ENCODE results near the gene ZNF592.

ZNF592 gene

GRCh38 chr15:84840741-84841429 lies 92.5 kb downstream of the ZNF592 start:
- Histone ChIP-seq H3F3A (ENCODE audit: insufficient read depth, low read length) (no peaks in the 10 kb centered on the region), H3K9me3 (ENCODE audit: low read length) (no peaks in the 10 kb centered on the region), H3K79me2 (ENCODE audit: insufficient read depth, low read length) (no peaks in the 10 kb centered on the region), H3K9ac (ENCODE audit: low read length) (no peak overlapping the region), H4K20me1 (ENCODE audit: insufficient read depth, low read length) (no peaks in the 10 kb centered on the region), H3K36me3 (ENCODE audit: insufficient read depth, low read length) (no peaks in the 10 kb centered on the region), H3K27ac (ENCODE audit: low read depth, low read length, poor library complexity, severe bottlenecking) (no peak overlapping the region), H2AFZ (ENCODE audit: low read length) (no peak overlapping the region), H3K4me1 (ENCODE audit: insufficient read depth, low read length, severe bottlenecking) (no peaks in the 10 kb centered on the region), H3K9me2 (ENCODE audit: low read depth, low read length) (no peaks in the 10 kb centered on the region), H3K4me2 (ENCODE audit: low read length) (no peak overlapping the region), H3K27me3 (ENCODE audit: insufficient read depth, low read length) (no peaks in the 10 kb centered on the region), H3K4me3 (ENCODE audit: low read depth, low read length, poor library complexity, severe bottlenecking) (no peak overlapping the region)
- TF ChIP-seq CTCF (IDR thresholded peaks at IDR 0.05; ENCODE audit: low read length): no peak
- TF ChIP-seq EZH2 (IDR thresholded peaks at IDR 0.05; ENCODE audit: borderline replicate concordance, low read length): no peak

GRCh38 chr15:84842781-84843180 lies 94.4 kb downstream of the ZNF592 start:
- H3K4me1 ChIP-seq (ENCODE audit: insufficient read depth, low read length, severe bottlenecking): no peaks in the 10 kb centered on the region
- H3K4me2 ChIP-seq (ENCODE audit: low read length): no peak overlapping the region
- no peaks in the 10 kb centered on the region for H3F3A ChIP-seq (ENCODE audit: insufficient read depth, low read length)
- no peaks in the 10 kb centered on the region for H3K36me3 ChIP-seq (ENCODE audit: insufficient read depth, low read length)
- H3K27me3 ChIP-seq (ENCODE audit: insufficient read depth, low read length): no peaks in the 10 kb centered on the region
- H4K20me1 ChIP-seq (ENCODE audit: insufficient read depth, low read length): no peaks in the 10 kb centered on the region
- H3K9me2 ChIP-seq (ENCODE audit: low read depth, low read length): no peaks in the 10 kb centered on the region
- H3K27ac ChIP-seq (ENCODE audit: low read depth, low read length, poor library complexity, severe bottlenecking): no peak overlapping the region
- no peak for TF ChIP-seq CTCF (IDR thresholded peaks at IDR 0.05; ENCODE audit: low read length)
- TF ChIP-seq EZH2 (IDR thresholded peaks at IDR 0.05; ENCODE audit: borderline replicate concordance, low read length): no peak
- peaks cover 5% of the 10 kb centered on the region; the same call in 1 of the 2 replicates for H3K9me3 ChIP-seq (ENCODE audit: low read length)
- no peaks in the 10 kb centered on the region for H3K79me2 ChIP-seq (ENCODE audit: insufficient read depth, low read length)
- no peak overlapping the region for H3K9ac ChIP-seq (ENCODE audit: low read length)
- H3K4me3 ChIP-seq (ENCODE audit: low read depth, low read length, poor library complexity, severe bottlenecking): no peak overlapping the region
- H2AFZ ChIP-seq (ENCODE audit: low read length): no peak overlapping the region

- H3K27me3 ChIP-seq (ENCODE audit: insufficient read depth, low read length): no peaks in the 10 kb centered on the region
- no peaks in the 10 kb centered on the region for H3F3A ChIP-seq (ENCODE audit: insufficient read depth, low read length)
- H3K4me3 ChIP-seq (ENCODE audit: low read depth, low read length, poor library complexity, severe bottlenecking): no peak overlapping the region
- no peak overlapping the region for H3K4me2 ChIP-seq (ENCODE audit: low read length)
- no peaks in the 10 kb centered on the region for H3K79me2 ChIP-seq (ENCODE audit: insufficient read depth, low read length)
- H4K20me1 ChIP-seq (ENCODE audit: insufficient read depth, low read length): no peaks in the 10 kb centered on the region
- no peaks in the 10 kb centered on the region for H3K36me3 ChIP-seq (ENCODE audit: insufficient read depth, low read length)
- no peaks in the 10 kb centered on the region for H3K4me1 ChIP-seq (ENCODE audit: insufficient read depth, low read length, severe bottlenecking)
- TF ChIP-seq EZH2 (IDR thresholded peaks at IDR 0.05; ENCODE audit: borderline replicate concordance, low read length) (no peak), CTCF (IDR thresholded peaks at IDR 0.05; ENCODE audit: low read length) (no peak)
- H2AFZ ChIP-seq (ENCODE audit: low read length): no peak overlapping the region
- H3K27ac ChIP-seq (ENCODE audit: low read depth, low read length, poor library complexity, severe bottlenecking): no peak overlapping the region
- peaks cover 5% of the 10 kb centered on the region; the same call in 1 of the 2 replicates for H3K9me3 ChIP-seq (ENCODE audit: low read length)
- no peak overlapping the region for H3K9ac ChIP-seq (ENCODE audit: low read length)
- no peaks in the 10 kb centered on the region for H3K9me2 ChIP-seq (ENCODE audit: low read depth, low read length)
Observed at GRCh38 chr15:84844964-84845363, 96.6 kb downstream of the ZNF592 start.

Data from OCI-LY1 (cell line).